Measurements from ENCODE around the gene ALDH2.
A peak's percentile ranks its signal among the peaks of the same experiment; 100 is the strongest.
"Not testable (repeated sequence)": the region's sequence is repeated elsewhere in the genome, so short reads cannot be mapped to it uniquely, and the experiment has no call there.

The ALDH2 gene

GRCh38 chr12:111827907-111828306 lies 61.2 kb downstream of the ALDH2 start:
- DNase-seq, result no peak

GRCh38 chr12:111828338-111828979 lies 61.7 kb downstream of the ALDH2 start:
- no peak for DNase-seq

- not testable (repeated sequence) for DNase-seq
These were observed 62.9 kb downstream of the ALDH2 start for GRCh38 chr12:111829635-111830034.

GRCh38 chr12:111834740-111835386 lies 68.1 kb downstream of the ALDH2 start:
- DNase-seq, result not testable (repeated sequence)

- not testable (repeated sequence) for DNase-seq
These were observed 68.9 kb downstream of the ALDH2 start for GRCh38 chr12:111835531-111836181.

- no peak for DNase-seq
These were observed 71.6 kb downstream of the ALDH2 start for GRCh38 chr12:111838353-111838752.

GRCh38 chr12:111840807-111841206 lies 74.1 kb downstream of the ALDH2 start:
- no peak for DNase-seq

GRCh38 chr12:111841236-111841749 lies 74.6 kb downstream of the ALDH2 start:
- DNase-seq, result no peak

GRCh38 chr12:111841750-111842555 lies 75.2 kb downstream of the ALDH2 start, which contains the start of gene MAPKAPK5:
MAPKAPK5 (plus strand) TSS chr12:111842228; CDS start chr12:111842734, 506 bp downstream.
- peak; percentile 96 for DNase-seq

- no peak for DNase-seq
These were observed 76.0 kb downstream of the ALDH2 start for GRCh38 chr12:111842556-111843396.

- DNase-seq, result no peak
These were observed 79.3 kb downstream of the ALDH2 start for GRCh38 chr12:111846016-111846415.

- DNase-seq, result no peak
These were observed 83.8 kb downstream of the ALDH2 start for GRCh38 chr12:111850526-111850925.

- DNase-seq, result no peak
These were observed 91.5 kb downstream of the ALDH2 start for GRCh38 chr12:111858186-111858585.

GRCh38 chr12:111858778-111859177 lies 92.0 kb downstream of the ALDH2 start:
- no peak for DNase-seq

- DNase-seq, result no peak
These were observed 98.2 kb downstream of the ALDH2 start for GRCh38 chr12:111864913-111865312.

All from fibroblast of skin of scalp (primary cell).